ENCODE measurements around the gene UPF1.

UPF1 gene

DNA sequence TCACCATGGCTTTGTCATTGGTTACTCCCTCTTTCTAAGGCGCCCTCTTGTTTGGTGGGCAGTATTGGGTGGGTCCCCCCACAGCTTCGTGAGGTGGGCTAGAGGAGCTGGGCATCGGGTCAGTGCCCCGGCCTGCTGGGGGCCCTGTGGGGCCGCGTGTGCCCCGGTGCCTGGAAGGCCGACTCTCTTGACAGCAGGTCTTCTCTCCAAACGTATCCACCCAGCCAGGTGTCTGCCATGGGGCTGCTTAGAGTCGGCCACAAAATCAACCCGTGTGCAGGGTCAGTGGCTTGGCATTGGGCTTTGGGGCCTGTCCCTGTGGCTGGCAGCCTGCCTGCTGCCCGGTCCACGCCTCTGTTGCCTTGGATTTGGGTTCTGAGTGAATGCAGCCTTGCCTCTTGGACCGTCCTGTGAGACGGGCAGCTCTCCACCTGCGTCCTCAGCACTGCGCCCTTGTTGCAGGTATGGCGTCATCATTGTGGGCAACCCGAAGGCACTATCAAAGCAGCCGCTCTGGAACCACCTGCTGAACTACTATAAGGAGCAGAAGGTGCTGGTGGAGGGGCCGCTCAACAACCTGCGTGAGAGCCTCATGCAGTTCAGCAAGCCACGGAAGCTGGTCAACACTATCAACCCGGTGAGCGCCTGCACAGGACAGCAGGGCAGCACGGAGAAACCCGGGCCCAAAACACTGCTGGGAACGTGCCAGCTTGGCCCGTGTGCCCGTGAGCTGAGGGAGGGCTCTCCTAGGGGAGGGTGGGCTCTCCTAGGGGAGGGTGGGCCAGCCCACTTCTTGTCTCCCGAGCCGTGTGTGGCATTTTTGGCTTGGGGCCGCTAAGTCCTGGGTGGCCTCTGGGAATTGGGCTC, 31.4 kb downstream of the UPF1 start:
- Histone ChIP-seq H3K4me1 (ENCODE audit: insufficient read depth, low read length) (no peaks in the 10 kb centered on the region), H3K9ac (ENCODE audit: low read length) (no peak overlapping the region), H3K36me3 (ENCODE audit: insufficient read depth, low read length) (peaks cover 87% of the 10 kb centered on the region), H3K27me3 (ENCODE audit: control insufficient read depth in 1 of 2, insufficient read depth in 2 of 2, low read length in 2 of 2) (no peaks in the 10 kb centered on the region), H3K4me3 (ENCODE audit: low read depth in 1 of 2, low read length in 2 of 2) (no peak overlapping the region), H3K27ac (ENCODE audit: low read depth, low read length) (no peak overlapping the region), H3K9me3 (ENCODE audit: low read length) (no peaks in the 10 kb centered on the region)

DNA sequence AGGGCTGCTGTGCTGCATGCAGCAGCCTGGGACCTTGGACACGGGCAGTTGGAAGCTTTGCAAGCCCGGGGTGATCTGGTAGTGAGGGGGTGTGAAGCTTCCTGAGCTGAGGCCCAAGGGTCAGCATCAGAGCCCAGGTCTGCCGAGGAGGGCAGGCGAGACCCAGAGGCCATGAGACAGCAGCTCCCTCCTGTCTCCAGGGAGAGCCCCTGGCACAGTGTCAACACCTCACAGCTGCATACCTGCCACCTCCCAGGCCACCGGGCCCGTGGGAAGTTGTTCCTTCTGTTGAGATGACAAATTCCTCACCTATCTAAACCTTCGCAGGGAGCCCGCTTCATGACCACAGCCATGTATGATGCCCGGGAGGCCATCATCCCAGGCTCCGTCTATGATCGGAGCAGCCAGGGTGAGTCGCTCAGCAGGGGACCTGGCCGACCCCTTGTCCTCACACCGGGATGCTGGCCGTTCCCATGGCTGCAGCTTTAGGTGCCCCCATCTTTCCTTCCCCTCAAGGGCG, 32.1 kb downstream of the UPF1 start:
- Histone ChIP-seq H3K27me3 (ENCODE audit: control insufficient read depth in 1 of 2, insufficient read depth in 2 of 2, low read length in 2 of 2) (no peaks in the 10 kb centered on the region), H3K36me3 (ENCODE audit: insufficient read depth, low read length) (peaks cover 86% of the 10 kb centered on the region), H3K27ac (ENCODE audit: low read depth, low read length) (no peak overlapping the region), H3K4me3 (ENCODE audit: low read depth in 1 of 2, low read length in 2 of 2) (no peak overlapping the region), H3K9ac (ENCODE audit: low read length) (no peak overlapping the region), H3K9me3 (ENCODE audit: low read length) (no peaks in the 10 kb centered on the region), H3K4me1 (ENCODE audit: insufficient read depth, low read length) (no peaks in the 10 kb centered on the region)

DNA sequence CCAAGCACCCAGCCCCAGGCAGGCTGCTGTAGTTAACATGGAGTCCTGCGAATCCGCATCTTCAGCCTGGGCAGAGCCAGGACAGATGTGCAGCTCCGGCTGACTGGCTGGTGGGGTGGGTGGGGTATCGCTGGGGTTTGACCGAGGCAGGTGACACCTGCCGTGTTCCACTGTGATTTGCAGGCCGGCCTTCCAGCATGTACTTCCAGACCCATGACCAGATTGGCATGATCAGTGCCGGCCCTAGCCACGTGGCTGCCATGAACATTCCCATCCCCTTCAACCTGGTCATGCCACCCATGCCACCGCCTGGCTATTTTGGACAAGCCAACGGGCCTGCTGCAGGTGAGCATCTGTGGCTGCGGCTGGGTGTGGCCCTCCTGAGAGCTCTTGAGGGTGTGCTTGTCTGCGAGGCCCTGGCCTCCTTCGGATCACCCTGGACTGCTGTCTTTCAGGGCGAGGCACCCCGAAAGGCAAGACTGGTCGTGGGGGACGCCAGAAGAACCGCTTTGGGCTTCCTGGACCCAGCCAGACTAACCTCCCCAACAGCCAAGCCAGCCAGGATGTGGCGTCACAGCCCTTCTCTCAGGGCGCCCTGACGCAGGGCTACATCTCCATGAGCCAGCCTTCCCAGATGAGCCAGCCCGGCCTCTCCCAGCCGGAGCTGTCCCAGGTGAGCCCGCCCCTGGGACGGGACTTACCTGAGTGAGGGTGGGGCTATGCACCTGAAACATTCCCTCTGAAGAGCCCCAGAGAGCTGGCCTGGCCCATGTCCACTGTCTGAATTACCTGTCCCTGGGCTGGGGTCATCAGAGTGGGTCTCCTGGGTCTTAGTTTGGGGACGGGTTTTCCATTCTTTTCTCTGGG, 33.6 kb downstream of the UPF1 start:
- H3K9ac ChIP-seq (ENCODE audit: low read length): no peak overlapping the region
- no peaks in the 10 kb centered on the region for H3K4me1 ChIP-seq (ENCODE audit: insufficient read depth, low read length)
- H3K27ac ChIP-seq (ENCODE audit: low read depth, low read length): no peak overlapping the region
- H3K9me3 ChIP-seq (ENCODE audit: low read length): no peaks in the 10 kb centered on the region
- H3K4me3 ChIP-seq (ENCODE audit: low read depth in 1 of 2, low read length in 2 of 2): no peak overlapping the region
- H3K36me3 ChIP-seq (ENCODE audit: insufficient read depth, low read length): peaks cover 72% of the 10 kb centered on the region
- H3K27me3 ChIP-seq (ENCODE audit: control insufficient read depth in 1 of 2, insufficient read depth in 2 of 2, low read length in 2 of 2): peaks cover 0 to 7% of the 10 kb centered on the region in 2 donors

DNA sequence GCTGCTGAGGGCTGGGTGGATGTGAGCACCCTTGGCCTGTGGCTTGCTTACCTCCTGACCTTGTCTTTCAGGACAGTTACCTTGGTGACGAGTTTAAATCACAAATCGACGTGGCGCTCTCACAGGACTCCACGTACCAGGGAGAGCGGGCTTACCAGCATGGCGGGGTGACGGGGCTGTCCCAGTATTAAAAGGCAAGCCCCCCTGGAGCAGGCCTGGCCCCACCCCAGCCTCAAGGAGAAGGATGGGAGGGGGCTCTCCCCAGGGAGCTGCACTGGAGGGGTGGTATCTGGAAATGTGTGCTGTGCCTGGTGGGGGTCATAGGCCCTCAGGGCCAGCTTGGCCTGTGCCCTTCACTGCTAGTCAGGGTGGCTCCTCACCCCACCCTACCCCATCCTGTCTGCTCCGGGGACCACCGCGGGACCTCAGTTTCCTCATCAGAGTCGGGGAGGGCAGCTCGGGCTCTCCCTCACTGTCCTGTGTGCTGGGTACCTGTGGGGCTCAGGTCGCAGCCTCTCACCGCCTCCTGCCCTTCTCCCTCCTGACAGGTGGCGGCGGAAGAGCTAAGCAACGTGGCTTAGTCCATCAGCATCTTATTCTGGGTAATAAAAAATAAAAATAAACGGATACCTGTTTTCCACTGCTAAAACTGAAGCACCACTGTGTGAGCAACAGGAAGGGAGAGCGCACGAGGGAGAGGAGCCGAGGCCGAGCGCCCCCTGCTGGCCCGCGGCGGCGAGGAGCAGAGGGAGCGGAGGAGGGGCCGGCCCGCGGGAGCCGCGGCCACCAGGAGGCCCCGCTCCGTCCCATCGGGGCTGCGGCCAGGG, 34.4 kb downstream of the UPF1 start:
- Histone ChIP-seq H3K4me3 (ENCODE audit: low read depth in 1 of 2, low read length in 2 of 2) (no peak overlapping the region), H3K27ac (ENCODE audit: low read depth, low read length) (no peak overlapping the region), H3K9me3 (ENCODE audit: low read length) (no peaks in the 10 kb centered on the region), H3K9ac (ENCODE audit: low read length) (no peak overlapping the region), H3K27me3 (ENCODE audit: control insufficient read depth in 1 of 2, insufficient read depth in 2 of 2, low read length in 2 of 2) (peaks cover 0 to 12% of the 10 kb centered on the region in 2 donors), H3K36me3 (ENCODE audit: insufficient read depth, low read length) (peaks cover 64% of the 10 kb centered on the region), H3K4me1 (ENCODE audit: insufficient read depth, low read length) (no peaks in the 10 kb centered on the region)

DNA sequence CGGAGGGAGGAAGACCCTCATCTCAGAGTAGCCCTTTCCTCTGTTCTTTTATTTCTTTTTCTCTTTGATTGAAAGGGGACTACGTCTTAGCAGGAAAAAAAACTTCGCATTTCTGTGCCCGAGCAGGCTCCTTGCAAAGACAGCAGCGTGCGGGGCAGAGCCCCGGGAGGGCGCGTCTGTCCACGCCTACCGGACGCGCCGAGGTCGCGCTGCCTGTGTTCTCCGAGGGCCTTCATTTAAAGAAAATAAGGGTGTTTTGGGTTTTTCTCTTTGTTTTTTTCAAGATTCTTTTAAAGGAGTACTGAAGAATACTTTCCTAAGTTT, 35.0 kb downstream of the UPF1 start:
- Histone ChIP-seq H3K4me3 (ENCODE audit: low read depth in 1 of 2, low read length in 2 of 2) (no peak overlapping the region), H3K9me3 (ENCODE audit: low read length) (no peaks in the 10 kb centered on the region), H3K9ac (ENCODE audit: low read length) (no peak overlapping the region), H3K27me3 (ENCODE audit: control insufficient read depth in 1 of 2, insufficient read depth in 2 of 2, low read length in 2 of 2) (peaks cover 0 to 12% of the 10 kb centered on the region in 2 donors), H3K27ac (ENCODE audit: low read depth, low read length) (no peak overlapping the region), H3K36me3 (ENCODE audit: insufficient read depth, low read length) (peaks cover 58% of the 10 kb centered on the region), H3K4me1 (ENCODE audit: insufficient read depth, low read length) (no peaks in the 10 kb centered on the region)

DNA sequence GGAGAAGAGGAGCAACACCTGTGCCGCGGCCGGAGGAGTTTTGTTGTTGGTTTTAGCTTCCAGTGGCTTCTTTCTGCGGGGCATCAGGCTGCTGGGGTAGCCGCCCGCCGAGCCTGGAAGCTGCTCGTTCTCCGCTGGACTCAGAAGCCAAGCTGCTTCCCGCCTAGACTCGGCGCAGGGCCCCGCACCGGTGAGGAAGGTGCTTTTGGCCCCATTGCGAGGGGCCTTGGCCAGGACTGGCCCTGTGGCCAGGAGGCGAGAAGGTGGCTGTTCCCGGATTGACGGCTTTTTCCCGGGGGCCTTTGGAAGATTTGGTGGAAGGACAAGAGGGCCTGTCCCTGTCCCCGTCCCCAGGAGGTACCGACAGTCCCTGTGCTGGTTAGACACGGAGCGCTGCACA, 35.4 kb downstream of the UPF1 start:
- Histone ChIP-seq H3K27ac (ENCODE audit: low read depth, low read length) (no peak overlapping the region), H3K36me3 (ENCODE audit: insufficient read depth, low read length) (peaks cover 53% of the 10 kb centered on the region), H3K9ac (ENCODE audit: low read length) (no peak overlapping the region), H3K27me3 (ENCODE audit: control insufficient read depth in 1 of 2, insufficient read depth in 2 of 2, low read length in 2 of 2) (peaks cover 0 to 12% of the 10 kb centered on the region in 2 donors), H3K4me1 (ENCODE audit: insufficient read depth, low read length) (no peaks in the 10 kb centered on the region), H3K9me3 (ENCODE audit: low read length) (no peaks in the 10 kb centered on the region), H3K4me3 (ENCODE audit: low read depth in 1 of 2, low read length in 2 of 2) (no peak overlapping the region)

DNA sequence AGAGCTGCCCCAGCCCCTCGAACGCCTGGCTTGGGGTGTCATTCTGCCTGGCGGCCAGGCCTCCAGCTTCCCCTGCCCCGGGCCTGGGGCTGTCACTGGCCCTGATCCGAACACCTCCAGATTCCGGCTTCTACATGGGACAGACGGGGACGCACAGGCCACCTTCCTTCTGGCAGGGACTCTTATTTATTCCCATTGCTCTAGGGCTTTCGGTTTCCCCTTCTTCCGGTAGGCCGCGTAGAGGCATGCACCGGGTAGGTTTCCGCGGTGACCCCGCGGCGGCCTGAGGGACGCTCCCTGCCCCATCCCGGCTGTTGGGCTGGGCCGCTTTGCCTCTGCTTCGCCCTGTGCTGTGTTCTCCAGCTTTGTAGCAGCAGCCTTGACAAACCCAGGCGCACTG, 36.0 kb downstream of the UPF1 start:
- Histone ChIP-seq H3K36me3 (ENCODE audit: insufficient read depth, low read length) (peaks cover 48% of the 10 kb centered on the region), H3K9me3 (ENCODE audit: low read length) (no peaks in the 10 kb centered on the region), H3K9ac (ENCODE audit: low read length) (no peak overlapping the region), H3K4me1 (ENCODE audit: insufficient read depth, low read length) (no peaks in the 10 kb centered on the region), H3K27ac (ENCODE audit: low read depth, low read length) (no peak overlapping the region), H3K27me3 (ENCODE audit: control insufficient read depth in 1 of 2, insufficient read depth in 2 of 2, low read length in 2 of 2) (peaks cover 0 to 12% of the 10 kb centered on the region in 2 donors), H3K4me3 (ENCODE audit: low read depth in 1 of 2, low read length in 2 of 2) (no peak overlapping the region)

DNA sequence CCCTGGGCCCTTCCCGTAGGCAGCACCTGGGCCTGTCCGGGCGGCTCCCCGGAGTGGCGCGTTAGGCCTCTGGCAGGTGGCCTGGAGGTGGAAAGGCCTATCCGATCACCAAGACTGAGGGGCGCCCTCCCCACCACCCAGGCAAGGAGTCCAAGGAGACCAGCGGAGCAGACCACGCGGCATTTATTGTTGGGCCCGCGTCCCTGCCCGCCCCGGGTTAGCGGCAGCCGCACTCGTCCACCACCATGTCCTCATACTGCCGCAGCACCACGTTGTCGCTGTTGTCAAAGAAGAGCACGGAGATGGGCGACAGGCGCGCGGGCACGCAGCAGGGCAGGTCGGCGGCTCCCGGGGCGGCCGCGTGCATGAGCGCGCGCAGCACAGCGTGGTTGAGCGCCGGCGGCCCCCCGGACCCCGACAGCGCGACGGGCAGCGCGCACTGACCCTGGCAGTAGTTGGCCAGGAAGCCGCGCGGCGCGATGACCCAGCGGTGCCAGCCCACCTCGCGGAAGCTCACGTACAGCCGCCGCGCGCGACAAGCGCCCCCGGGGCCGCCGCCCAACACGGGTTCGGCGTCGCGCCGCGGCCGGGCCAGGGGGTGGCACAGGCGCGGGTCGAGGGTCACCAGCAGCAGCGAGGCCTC, 36.7 kb downstream of the UPF1 start:
- H3K9me3 ChIP-seq (ENCODE audit: low read length): no peaks in the 10 kb centered on the region
- H3K9ac ChIP-seq (ENCODE audit: low read length): no peak overlapping the region
- H3K36me3 ChIP-seq (ENCODE audit: insufficient read depth, low read length): peaks cover 40% of the 10 kb centered on the region
- no peaks in the 10 kb centered on the region for H3K4me1 ChIP-seq (ENCODE audit: insufficient read depth, low read length)
- no peak overlapping the region for H3K27ac ChIP-seq (ENCODE audit: low read depth, low read length)
- peaks cover 0 to 12% of the 10 kb centered on the region in 2 donors for H3K27me3 ChIP-seq (ENCODE audit: control insufficient read depth in 1 of 2, insufficient read depth in 2 of 2, low read length in 2 of 2)
- no peak overlapping the region for H3K4me3 ChIP-seq (ENCODE audit: low read depth in 1 of 2, low read length in 2 of 2)

DNA sequence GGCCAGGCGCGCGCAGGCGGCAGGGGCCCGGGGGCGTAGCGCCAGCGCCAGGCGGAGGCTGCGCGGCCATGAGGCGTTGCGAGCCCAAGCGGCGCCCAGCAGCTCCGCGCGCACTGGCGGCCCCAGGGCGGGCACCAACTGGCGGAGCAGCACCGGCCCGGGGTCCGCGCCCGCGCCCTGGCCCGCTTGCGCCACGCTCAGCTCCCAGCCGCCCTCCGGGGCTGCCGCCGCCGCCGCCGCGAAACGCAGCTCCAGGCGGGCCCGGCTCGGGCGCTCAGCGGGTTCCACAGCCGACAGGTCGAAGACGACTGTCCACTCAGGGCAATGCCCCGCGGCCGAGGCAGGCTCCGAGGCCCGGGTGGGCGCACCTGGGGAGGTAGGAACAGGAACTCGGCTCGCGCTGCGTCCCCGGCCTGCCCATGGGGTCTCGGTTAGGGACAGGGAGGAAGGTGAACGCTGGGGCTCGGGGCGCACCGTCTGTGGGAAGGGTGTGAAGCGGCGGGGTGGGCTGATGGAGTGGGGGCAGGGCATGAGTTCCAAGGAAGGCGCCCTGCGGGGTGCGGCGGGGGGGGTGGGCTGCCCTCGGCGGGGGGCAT, 37.4 kb downstream of the UPF1 start:
- Histone ChIP-seq H3K9ac (ENCODE audit: low read length) (no peak overlapping the region), H3K27ac (ENCODE audit: low read depth, low read length) (no peak overlapping the region), H3K4me1 (ENCODE audit: insufficient read depth, low read length) (no peaks in the 10 kb centered on the region), H3K4me3 (ENCODE audit: low read depth in 1 of 2, low read length in 2 of 2) (no peak overlapping the region), H3K27me3 (ENCODE audit: control insufficient read depth in 1 of 2, insufficient read depth in 2 of 2, low read length in 2 of 2) (peaks cover 0 to 12% of the 10 kb centered on the region in 2 donors), H3K9me3 (ENCODE audit: low read length) (no peaks in the 10 kb centered on the region), H3K36me3 (ENCODE audit: insufficient read depth, low read length) (peaks cover 34% of the 10 kb centered on the region)

DNA sequence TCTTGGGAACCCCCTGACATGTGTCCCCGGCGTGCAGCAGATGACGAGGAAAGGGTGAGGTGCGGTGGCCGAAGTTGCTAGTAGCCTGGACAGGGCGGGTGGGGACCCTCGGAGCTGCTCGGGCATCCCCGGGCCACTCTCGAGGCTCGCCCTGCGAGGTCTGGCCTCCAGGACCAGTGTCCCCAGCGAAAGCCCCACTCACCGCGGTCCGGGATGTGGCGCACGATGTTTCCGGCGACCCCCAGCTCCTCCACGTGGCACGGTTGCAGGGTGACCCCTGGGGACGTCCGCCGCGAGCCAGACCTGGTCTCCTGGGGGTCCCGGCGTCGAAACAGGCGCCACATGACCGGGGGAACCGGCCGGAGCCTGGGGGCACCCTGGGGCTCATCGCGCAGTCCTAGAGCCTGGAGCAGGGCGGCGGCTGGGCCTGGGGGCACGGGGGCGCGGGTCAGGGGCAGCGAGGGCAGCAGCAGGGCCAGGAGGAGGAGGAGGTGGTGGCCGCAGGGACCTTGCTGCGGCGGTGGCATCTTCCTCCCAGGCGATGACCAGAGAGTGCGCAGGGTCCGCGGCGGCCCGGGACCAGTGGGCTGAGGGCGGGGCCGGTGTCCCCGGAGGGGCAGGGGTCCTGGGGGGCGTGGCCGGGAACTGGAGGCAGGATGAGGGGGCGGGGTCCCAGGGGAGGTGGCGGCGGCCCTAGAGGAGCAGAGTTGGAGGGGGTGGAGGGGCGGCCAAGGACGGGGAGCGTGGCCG, 38.2 kb downstream of the UPF1 start:
- peaks cover 0 to 12% of the 10 kb centered on the region in 2 donors for H3K27me3 ChIP-seq (ENCODE audit: control insufficient read depth in 1 of 2, insufficient read depth in 2 of 2, low read length in 2 of 2)
- H3K9ac ChIP-seq (ENCODE audit: low read length): no peak overlapping the region
- no peaks in the 10 kb centered on the region for H3K9me3 ChIP-seq (ENCODE audit: low read length)
- no peak overlapping the region for H3K27ac ChIP-seq (ENCODE audit: low read depth, low read length)
- peaks cover 30% of the 10 kb centered on the region for H3K36me3 ChIP-seq (ENCODE audit: insufficient read depth, low read length)
- no peaks in the 10 kb centered on the region for H3K4me1 ChIP-seq (ENCODE audit: insufficient read depth, low read length)
- no peak overlapping the region for H3K4me3 ChIP-seq (ENCODE audit: low read depth in 1 of 2, low read length in 2 of 2)

Data from muscle layer of colon (tissue), 2 donors.